Endothelial cell (in vitro differentiated cells): ENCODE measurements around the gene PDLIM7. TPM values are rescaled to one million over a fixed set of nuclear protein-coding genes. Genes with fewer than 3 reads are reported as not detected.

Experiments used
- DNase-seq: peaks from one replicate; pipeline ENCODE4 v3.0.0; 2021; ENCODE audit warnings: low spot score
- H3K27ac Mint-ChIP-seq: one replicate; pipeline ENCODE4 v1.8.0; 2021; ENCODE audit warnings: mixed read lengths, inconsistent platforms; ENCODE audit not compliant: unreplicated experiment
- H3K27me3 Mint-ChIP-seq: one replicate; pipeline ENCODE4 v1.8.0; 2021; ENCODE audit warnings: mild to moderate bottlenecking, moderate library complexity, mixed read lengths, inconsistent platforms; ENCODE audit not compliant: unreplicated experiment
- H3K36me3 Mint-ChIP-seq: one replicate; pipeline ENCODE4 v1.8.0; 2021; ENCODE audit warnings: mild to moderate bottlenecking, low read depth, mixed read lengths, inconsistent platforms; ENCODE audit not compliant: unreplicated experiment
- H3K4me1 Mint-ChIP-seq: one replicate; pipeline ENCODE4 v1.8.0; 2021; ENCODE audit warnings: mild to moderate bottlenecking, mixed read lengths, inconsistent platforms; ENCODE audit not compliant: unreplicated experiment
- H3K4me3 Mint-ChIP-seq: one replicate; pipeline ENCODE4 v1.8.0; 2021; ENCODE audit warnings: mild to moderate bottlenecking, mixed read lengths, inconsistent platforms; ENCODE audit not compliant: unreplicated experiment
- H3K9me3 Mint-ChIP-seq: one replicate; pipeline ENCODE4 v1.8.0; 2021; ENCODE audit warnings: mixed read lengths, inconsistent platforms; ENCODE audit not compliant: unreplicated experiment
- total RNA-seq: library from RNA; stranded (reverse); fragmentation: NEBNext Ultra II Directional; extraction: Animal tissue kit (Norgen Biotek cat#: 25700); gene quantifications from one replicate; pipeline ENCODE4 v1.2.1, GENCODE V29; 2021; ENCODE audit not compliant: unreplicated experiment
- TF ChIP-seq, protein P1 (sequence below): fragments of 200-600 bp; sonication (generic); IDR thresholded peaks from one replicate; pipeline ENCODE4 v1.5.0; 2021; ENCODE audit warnings: antibody characterized with exemption; ENCODE audit not compliant: unreplicated experiment

The PDLIM7 gene
- total RNA-seq, 1 donor from 2014 or later = 238 TPM

DNA sequence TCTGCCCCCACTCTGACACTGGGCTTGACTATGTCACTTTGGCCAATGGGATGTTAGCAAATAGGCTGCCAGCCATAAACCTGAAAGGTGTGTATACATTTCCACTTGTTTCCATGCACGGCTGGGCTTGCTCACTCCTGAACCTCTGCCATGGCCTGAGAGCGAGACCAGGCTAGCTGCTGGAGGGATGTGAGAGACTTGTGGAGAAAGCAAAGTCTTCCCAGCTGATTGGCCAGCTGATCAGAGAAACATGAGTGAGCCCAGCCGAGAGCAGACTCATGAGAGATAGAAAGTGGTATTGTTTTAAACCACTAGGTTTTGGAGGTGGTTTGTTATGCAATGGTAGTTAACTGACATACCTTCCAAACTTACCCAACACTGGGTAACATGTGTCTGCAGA lies 43.0 kb upstream of the PDLIM7 start:
- H3K27ac Mint-ChIP-seq = no peak overlapping the region
- TF ChIP-seq, protein P1, sequence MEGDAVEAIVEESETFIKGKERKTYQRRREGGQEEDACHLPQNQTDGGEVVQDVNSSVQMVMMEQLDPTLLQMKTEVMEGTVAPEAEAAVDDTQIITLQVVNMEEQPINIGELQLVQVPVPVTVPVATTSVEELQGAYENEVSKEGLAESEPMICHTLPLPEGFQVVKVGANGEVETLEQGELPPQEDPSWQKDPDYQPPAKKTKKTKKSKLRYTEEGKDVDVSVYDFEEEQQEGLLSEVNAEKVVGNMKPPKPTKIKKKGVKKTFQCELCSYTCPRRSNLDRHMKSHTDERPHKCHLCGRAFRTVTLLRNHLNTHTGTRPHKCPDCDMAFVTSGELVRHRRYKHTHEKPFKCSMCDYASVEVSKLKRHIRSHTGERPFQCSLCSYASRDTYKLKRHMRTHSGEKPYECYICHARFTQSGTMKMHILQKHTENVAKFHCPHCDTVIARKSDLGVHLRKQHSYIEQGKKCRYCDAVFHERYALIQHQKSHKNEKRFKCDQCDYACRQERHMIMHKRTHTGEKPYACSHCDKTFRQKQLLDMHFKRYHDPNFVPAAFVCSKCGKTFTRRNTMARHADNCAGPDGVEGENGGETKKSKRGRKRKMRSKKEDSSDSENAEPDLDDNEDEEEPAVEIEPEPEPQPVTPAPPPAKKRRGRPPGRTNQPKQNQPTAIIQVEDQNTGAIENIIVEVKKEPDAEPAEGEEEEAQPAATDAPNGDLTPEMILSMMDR = no peak
- no peaks in the 10 kb centered on the region for H3K27me3 Mint-ChIP-seq
- peaks cover 19% of the 10 kb centered on the region for H3K36me3 Mint-ChIP-seq
- H3K4me1 Mint-ChIP-seq = peaks cover 17% of the 10 kb centered on the region
- no peaks in the 10 kb centered on the region for H3K9me3 Mint-ChIP-seq
- DNase-seq = no peak
- H3K4me3 Mint-ChIP-seq = no peak overlapping the region

DNA sequence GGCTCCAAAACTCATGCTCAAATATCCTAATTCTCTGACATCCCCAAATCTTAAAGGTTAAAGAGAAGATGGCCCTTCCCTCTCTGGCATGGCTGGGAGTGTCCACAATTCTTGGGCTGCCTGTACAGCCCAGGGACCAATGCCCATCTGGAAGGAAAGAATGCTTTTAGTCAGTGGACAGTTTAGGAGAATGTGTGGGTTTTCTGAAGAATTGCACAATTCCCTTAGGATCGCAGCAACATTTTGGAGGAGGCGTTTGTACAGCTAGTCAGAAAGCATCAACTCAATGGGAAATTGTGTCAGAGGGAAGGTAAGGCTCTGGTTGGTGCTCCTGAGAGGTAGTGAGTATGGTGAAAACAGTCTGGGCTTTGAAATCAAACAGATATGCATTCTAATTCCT lies 42.0 kb upstream of the PDLIM7 start:
- no peak overlapping the region for H3K27ac Mint-ChIP-seq
- H3K27me3 Mint-ChIP-seq = no peaks in the 10 kb centered on the region
- TF ChIP-seq, protein P1 = no peak
- peaks cover 14% of the 10 kb centered on the region for H3K4me1 Mint-ChIP-seq
- H3K4me3 Mint-ChIP-seq = no peak overlapping the region
- DNase-seq = no peak
- H3K9me3 Mint-ChIP-seq = no peaks in the 10 kb centered on the region
- peaks cover 19% of the 10 kb centered on the region for H3K36me3 Mint-ChIP-seq

DNA sequence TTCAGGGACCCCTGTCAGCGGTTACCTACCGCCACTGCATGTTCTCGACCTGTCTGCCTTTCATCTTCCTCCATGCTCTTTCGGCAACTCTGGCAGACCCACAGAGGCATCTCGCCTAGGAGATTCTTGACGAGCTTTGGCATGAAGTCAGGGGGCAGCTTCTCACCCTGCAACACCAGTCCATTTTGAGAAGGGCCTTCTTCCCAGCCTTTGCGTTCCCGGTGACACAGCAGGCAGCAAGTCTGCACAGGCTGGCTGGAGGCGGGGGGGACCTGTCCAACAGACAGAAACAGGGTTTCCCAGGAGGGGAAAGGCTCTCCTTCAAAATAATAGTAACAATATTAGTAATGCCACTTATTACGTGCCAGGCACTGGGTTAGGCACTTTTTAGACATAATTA lies 41.5 kb upstream of the PDLIM7 start:
- Mint-ChIP-seq H3K36me3 (peaks cover 19% of the 10 kb centered on the region), H3K27me3 (no peaks in the 10 kb centered on the region), H3K4me1 (peaks cover 9% of the 10 kb centered on the region), H3K27ac (no peak overlapping the region), H3K9me3 (no peaks in the 10 kb centered on the region), H3K4me3 (no peak overlapping the region)
- DNase-seq = no peak
- TF ChIP-seq, protein P1 = no peak

DNA sequence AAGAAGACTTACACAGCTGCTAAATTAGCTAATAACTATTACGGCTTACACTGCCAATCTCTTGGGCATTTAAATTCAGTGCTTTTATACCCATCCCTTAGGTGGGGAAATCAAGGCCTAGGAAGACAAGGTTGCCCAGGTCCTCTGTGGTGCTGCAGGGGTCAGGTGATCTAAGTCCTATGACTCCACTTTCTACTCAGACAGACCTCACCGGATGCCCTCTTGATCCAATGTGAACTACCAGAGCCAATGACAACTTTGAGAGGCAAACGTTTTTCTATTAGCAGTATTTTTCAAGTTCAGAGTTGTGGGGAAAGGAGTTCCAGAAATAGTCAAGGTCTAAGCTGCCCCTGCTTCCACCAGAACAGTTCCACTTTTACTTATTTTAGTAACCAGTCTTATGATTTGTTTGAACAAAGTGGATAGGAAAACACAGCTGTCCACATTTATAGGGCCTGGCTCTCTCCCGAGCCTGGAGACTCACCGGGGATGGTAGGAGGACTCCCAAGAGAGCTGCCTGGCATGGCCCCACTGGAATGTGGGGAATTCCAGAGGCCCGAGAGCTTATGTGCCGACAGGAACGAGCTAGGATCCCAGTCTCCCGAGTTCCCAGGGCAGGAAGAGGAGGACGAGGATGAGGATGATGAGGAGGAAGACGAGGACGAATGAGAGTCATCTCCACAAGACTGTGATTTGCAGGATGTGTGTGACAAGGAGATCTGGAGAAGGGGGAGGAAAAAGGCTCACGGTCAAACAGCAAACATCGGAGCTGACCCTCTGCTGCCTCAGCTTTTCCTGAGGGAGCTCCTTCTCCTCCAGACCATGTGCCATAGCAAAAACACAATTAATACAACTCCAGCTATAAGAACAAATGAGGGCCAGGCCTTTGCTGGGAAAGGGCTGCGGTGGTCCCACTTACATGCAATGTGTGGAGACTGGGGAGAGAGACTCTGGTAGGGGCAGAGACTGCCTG lies 40.3 kb upstream of the PDLIM7 start:
- H3K9me3 Mint-ChIP-seq = no peaks in the 10 kb centered on the region
- H3K36me3 Mint-ChIP-seq = peaks cover 25% of the 10 kb centered on the region
- peaks cover 4% of the 10 kb centered on the region for H3K27me3 Mint-ChIP-seq
- H3K4me3 Mint-ChIP-seq = peak overlapping the region; percentile 37
- no peak for DNase-seq
- peaks cover 5% of the 10 kb centered on the region for H3K4me1 Mint-ChIP-seq
- peak overlapping the region; percentile 23 for H3K27ac Mint-ChIP-seq
- TF ChIP-seq, protein P1 = no peak

DNA sequence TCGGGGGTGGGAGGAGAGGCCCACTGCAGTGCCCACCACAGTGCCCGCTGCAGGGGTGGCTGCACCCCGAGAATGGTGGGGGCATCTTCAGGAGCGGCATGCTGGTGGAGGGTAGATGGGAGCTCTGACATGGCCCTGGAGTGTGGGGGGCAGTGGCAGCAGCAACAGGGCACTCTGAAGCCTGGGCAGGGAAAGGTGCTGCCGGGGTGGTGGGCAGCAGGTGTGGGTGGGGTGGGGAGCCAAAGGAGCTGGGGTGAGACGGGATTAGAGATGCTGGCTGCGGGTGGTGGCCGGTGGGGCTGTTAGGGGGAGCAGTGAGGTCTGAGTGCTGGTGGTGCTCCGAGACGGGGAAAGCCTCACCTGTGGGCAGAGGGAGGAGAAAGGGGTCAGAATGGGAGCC lies 39.0 kb upstream of the PDLIM7 start:
- H3K27ac Mint-ChIP-seq = no peak overlapping the region
- peaks cover 27% of the 10 kb centered on the region for H3K36me3 Mint-ChIP-seq
- DNase-seq = no peak
- H3K27me3 Mint-ChIP-seq = peaks cover 10% of the 10 kb centered on the region
- H3K4me1 Mint-ChIP-seq = peaks cover 5% of the 10 kb centered on the region
- H3K4me3 Mint-ChIP-seq = no peak overlapping the region
- H3K9me3 Mint-ChIP-seq = no peaks in the 10 kb centered on the region
- TF ChIP-seq, protein P1 = no peak
